Nephron (organoid): ENCODE data around the gene KLHL30.
"Not testable (repeated sequence)": the region's sequence is repeated elsewhere in the genome, so short reads cannot be mapped to it uniquely, and the experiment has no call there.

Experiments
- H3K27ac Mint-ChIP-seq, 3 experiments: 2 replicates each; pipeline ENCODE4 v1.8.0; 2020; ENCODE audit warnings: mixed read lengths in 3 of 3, mild to moderate bottlenecking in 2 of 3, moderate library complexity in 1 of 3
- H3K27me3 Mint-ChIP-seq: 2 replicates; pipeline ENCODE4 v1.8.0; 2021; ENCODE audit warnings: low read depth, mild to moderate bottlenecking, moderate library complexity, mixed read lengths
- H3K36me3 Mint-ChIP-seq: 2 replicates; pipeline ENCODE4 v1.8.0; 2020; ENCODE audit warnings: low read depth, mixed read lengths
- H3K4me1 Mint-ChIP-seq: 2 replicates; pipeline ENCODE4 v1.8.0; 2020; ENCODE audit warnings: mixed read lengths
- H3K4me3 Mint-ChIP-seq, 3 experiments: 2 replicates each; pipeline ENCODE4 v1.8.0; 2020; ENCODE audit warnings: mild to moderate bottlenecking in 3 of 3, mixed read lengths in 3 of 3, moderate library complexity in 2 of 3
- H3K9me3 Mint-ChIP-seq: 2 replicates; pipeline ENCODE4 v1.8.0; 2020; ENCODE audit warnings: mixed read lengths
- TF ChIP-seq, protein P1 (sequence below), 3 experiments: fragments of 200-600 bp; sonication (generic); IDR thresholded peaks; one replicate each; pipeline ENCODE4 v1.5.0; 2021; ENCODE audit warnings: antibody characterized with exemption in 3 of 3; ENCODE audit not compliant: unreplicated experiment in 3 of 3

KLHL30 gene

DNA sequence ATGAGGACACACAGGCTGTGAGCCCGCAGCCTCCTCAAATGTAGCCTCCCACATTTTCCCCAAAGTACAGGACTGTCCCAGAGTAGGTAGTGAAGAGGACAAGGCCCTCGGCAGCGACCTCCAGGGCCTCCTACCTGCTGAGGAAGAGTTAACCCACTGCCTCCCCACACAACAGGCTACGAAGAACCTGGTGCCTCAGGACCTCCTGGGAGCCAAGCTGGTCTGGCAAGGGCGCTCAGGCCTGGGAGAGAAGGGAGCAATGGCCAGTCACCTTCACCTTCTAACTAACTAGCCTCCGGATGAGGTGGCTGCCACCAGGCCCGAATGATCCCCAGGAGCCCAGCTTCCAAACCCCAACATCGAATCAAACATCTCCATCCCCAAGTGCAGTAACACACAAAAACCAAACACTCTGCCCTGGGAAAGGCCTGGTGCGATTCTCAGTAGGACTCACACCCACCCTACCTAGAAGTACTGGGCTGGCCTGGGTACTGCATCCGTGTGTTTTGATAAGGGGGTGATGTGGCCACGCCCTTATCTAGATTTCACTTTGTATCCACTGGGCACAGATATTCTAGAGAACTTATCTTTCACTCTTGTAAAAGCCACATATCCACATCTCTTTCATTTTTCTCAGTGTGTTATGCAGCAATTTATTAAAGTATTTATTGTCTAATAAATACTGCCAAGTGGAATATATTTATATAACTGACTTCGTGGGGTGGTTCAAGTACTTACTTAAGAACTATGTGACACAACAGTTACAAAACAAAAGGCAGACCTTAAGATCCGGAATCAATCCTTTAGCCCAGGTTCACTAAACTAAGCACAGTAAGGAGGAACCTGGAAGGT, 30.0 kb downstream of the KLHL30 start:
- Mint-ChIP-seq H3K9me3 (no peaks in the 10 kb centered on the region), H3K27me3 (peaks cover 20% of the 10 kb centered on the region)

DNA sequence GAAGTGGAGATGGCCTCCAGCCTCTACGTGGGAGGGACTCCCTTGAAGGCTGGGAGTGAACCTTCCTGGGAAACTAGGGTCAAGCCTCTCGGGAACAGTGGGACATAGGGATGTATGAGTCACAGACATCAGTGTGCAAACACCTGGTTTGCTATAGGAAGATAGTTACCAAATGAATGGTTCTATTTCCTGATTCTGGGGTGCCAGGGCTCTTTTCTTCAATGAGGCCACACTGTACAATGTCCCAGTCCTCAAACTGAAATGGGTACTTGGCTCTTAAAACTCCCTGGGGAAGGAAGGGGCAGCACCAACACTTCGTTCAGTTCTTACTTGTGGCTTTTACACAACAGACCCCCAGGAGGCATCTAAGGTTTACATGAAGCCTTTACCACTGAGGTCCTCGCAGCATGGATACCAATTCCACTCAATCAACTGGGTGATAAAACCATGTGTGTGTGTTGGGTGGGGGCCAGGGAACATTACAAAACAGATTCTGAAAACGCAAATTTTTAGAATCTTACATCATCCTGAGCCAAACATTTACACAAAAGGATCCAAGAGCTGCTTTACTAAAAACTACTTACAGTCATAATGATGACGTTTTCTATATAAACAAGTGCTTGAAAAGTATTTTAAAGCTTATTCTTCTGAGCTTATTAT, 30.7 kb downstream of the KLHL30 start:
- H3K9me3 Mint-ChIP-seq: no peaks in the 10 kb centered on the region
- peaks cover 18% of the 10 kb centered on the region for H3K27me3 Mint-ChIP-seq
- H3K4me1 Mint-ChIP-seq: peaks cover 13% of the 10 kb centered on the region
- TF ChIP-seq, protein P1, sequence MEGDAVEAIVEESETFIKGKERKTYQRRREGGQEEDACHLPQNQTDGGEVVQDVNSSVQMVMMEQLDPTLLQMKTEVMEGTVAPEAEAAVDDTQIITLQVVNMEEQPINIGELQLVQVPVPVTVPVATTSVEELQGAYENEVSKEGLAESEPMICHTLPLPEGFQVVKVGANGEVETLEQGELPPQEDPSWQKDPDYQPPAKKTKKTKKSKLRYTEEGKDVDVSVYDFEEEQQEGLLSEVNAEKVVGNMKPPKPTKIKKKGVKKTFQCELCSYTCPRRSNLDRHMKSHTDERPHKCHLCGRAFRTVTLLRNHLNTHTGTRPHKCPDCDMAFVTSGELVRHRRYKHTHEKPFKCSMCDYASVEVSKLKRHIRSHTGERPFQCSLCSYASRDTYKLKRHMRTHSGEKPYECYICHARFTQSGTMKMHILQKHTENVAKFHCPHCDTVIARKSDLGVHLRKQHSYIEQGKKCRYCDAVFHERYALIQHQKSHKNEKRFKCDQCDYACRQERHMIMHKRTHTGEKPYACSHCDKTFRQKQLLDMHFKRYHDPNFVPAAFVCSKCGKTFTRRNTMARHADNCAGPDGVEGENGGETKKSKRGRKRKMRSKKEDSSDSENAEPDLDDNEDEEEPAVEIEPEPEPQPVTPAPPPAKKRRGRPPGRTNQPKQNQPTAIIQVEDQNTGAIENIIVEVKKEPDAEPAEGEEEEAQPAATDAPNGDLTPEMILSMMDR (IDR thresholded peaks at IDR 0.05; ENCODE audit: unreplicated experiment in 3 of 3): no peak
- peak overlapping the region; percentile 11 to 88 (median 83) for H3K27ac Mint-ChIP-seq
- no peak overlapping the region for H3K4me3 Mint-ChIP-seq
- peaks cover 44% of the 10 kb centered on the region for H3K36me3 Mint-ChIP-seq

More for the DNA sequence above, 30.0 kb downstream of the KLHL30 start:
- Mint-ChIP-seq H3K36me3 (peaks cover 37% of the 10 kb centered on the region), H3K4me3 (no peak overlapping the region), H3K4me1 (peaks cover 13% of the 10 kb centered on the region), H3K27ac (peak overlapping the region in 2 of 3 experiments; percentile 11 to 28)
- TF ChIP-seq, protein P1 (IDR thresholded peaks at IDR 0.05; ENCODE audit: unreplicated experiment in 3 of 3): no peak

DNA sequence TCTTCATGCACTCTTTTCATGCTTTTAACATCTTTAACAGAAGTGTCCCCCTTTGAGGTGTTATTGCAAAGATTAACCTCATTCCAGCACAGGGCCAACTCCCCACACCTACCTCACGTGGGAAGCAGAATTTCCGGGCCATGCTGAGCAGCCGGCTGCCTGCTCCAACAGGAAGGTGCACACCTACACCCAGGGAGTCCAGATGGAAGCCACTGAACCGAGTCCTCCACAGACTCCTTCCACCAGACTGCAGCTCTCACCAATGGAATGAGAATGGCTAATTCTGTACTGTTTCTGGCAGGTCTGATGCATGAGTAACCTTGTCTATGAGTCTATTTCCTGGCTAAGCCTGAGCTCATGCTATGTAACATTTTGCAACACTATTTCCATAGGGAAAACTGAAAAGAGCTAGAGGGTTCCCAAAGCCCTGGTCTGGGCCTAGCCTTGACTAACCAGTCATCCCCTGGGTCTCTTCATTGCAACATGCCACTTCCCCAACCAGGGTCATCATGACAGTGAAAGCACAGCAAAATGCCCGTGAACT, 31.3 kb downstream of the KLHL30 start:
- H3K9me3 Mint-ChIP-seq: no peaks in the 10 kb centered on the region
- H3K4me1 Mint-ChIP-seq: peaks cover 12% of the 10 kb centered on the region
- no peak overlapping the region for H3K4me3 Mint-ChIP-seq
- H3K27me3 Mint-ChIP-seq: peaks cover 12% of the 10 kb centered on the region
- peak overlapping the region; percentile 83 to 93 (median 88) for H3K27ac Mint-ChIP-seq
- TF ChIP-seq, protein P1 (IDR thresholded peaks at IDR 0.05; ENCODE audit: unreplicated experiment in 3 of 3): no peak
- H3K36me3 Mint-ChIP-seq: peaks cover 48% of the 10 kb centered on the region

DNA sequence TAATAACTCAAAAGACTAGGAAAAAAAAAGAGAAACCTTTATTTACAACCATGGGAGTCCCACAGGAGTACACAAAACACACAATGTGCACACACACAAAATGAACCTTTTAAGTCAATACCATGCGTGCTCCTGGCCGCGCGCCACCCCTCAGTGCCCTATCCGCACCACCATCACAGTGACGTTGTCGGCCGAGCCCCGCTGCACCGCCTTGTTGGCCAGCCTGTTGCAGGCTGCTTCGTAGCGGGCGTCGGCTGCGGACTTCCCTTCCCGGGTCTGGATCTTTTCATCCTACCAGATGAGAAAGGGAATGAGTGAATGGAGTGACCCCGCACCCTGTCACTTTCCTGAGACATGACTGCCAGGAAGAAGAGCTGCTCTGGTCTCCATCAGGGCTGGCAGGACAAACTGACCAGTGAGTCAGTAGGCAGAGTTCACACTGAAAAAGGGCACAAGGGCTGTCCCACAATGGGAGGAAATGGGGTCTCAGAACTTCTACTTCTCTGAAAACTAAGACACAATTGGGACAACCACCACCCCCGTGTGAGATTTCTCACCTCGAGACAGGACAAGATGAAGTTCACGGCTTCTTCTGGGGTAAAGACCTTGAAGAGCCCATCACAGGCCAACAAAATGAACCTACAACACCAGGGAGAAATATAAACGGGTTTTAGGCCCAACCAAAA, 32.1 kb downstream of the KLHL30 start:
- Mint-ChIP-seq H3K4me1 (peaks cover 7% of the 10 kb centered on the region), H3K9me3 (no peaks in the 10 kb centered on the region), H3K27ac (peak overlapping the region; percentile 83 to 93 (median 88)), H3K4me3 (no peak overlapping the region), H3K27me3 (peaks cover 5% of the 10 kb centered on the region), H3K36me3 (peaks cover 48% of the 10 kb centered on the region)
- TF ChIP-seq, protein P1 (IDR thresholded peaks at IDR 0.05; ENCODE audit: unreplicated experiment in 3 of 3): no peak

DNA sequence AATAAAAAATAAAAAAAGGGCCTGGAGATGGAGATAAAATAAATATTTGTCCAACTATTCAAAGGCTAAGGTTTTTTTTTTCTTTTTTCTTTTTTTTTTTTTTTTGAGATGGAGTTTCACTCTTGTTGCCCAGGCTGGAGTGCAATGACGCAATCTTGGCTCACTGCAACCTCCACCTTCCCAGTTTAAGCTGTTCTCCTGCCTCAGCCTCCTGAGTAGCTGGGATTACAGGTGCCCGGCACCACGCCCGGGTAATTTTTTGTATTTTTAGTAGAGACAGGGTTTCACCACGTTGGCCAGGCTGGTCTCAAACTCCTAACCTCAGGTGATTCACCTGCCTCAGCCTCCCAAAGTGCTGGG, 32.6 kb downstream of the KLHL30 start:
- not testable (repeated sequence) for H3K27ac Mint-ChIP-seq, H3K4me3 Mint-ChIP-seq, H3K4me1 Mint-ChIP-seq, H3K9me3 Mint-ChIP-seq, H3K27me3 Mint-ChIP-seq
- H3K36me3 Mint-ChIP-seq: peaks cover 48% of the 10 kb centered on the region
